Measurements from ENCODE around the gene CLN6.

The CLN6 gene

DNA sequence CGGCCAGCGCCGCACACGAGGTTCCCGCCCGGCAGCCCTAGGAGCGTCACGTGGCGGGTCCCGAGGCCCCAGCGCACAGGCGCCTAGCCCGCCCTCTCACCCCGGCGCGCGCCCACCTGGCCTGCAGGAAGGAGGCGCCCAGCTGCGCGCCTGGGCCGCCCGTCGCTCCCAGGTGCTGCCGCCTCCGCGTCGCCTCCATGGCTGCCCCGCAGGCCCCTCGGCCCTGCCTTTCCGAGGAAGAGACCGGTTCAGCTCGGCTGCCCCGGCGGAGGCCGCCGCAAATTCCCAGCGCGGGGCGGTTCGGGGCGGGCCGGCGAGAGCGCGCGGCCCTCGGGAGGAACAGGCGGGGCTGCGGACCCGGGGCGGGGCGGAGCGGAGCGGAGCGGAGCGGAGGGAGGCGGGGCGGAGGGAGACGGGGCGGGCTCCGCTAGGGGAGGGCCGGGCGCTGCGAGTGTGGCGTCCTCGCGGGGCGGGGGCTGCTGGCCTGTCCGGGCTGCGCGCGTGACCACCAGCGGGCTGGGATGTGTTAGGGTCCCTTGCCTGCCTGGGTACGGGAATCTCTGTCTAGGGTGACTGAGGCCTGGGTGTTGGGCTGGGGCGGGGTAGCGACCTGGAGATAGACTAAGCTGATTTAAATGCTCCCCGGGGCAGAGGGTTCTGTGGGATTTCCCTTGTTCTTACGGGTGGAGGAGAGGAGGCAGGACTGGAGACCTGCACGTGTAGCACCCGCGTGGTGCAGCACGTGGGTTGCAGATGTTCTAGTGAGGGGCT lies at the start of gene CLN6:
TSS of gene CLN6 (minus strand) at position 343 of the 771 bp plus-strand sequence. CDS start at position 199, 144 bp downstream.
- DNase-seq, result peak; percentile 70

GRCh38 chr15:68278595-68279405 lies 49.3 kb upstream of the CLN6 start:
- DNase-seq, result no peak

DNA sequence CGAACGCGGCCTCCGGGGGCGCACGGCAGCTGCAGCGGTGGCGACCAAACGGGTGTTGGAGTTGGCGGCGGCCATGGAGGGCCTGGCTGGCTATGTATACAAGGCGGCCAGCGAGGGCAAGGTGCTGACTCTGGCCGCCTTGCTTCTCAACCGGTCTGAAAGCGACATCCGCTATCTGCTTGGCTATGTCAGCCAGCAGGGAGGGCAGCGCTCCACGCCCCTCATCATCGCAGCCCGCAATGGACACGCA lies 48.7 kb upstream of the CLN6 start:
- peak; percentile 75 for DNase-seq

DNA sequence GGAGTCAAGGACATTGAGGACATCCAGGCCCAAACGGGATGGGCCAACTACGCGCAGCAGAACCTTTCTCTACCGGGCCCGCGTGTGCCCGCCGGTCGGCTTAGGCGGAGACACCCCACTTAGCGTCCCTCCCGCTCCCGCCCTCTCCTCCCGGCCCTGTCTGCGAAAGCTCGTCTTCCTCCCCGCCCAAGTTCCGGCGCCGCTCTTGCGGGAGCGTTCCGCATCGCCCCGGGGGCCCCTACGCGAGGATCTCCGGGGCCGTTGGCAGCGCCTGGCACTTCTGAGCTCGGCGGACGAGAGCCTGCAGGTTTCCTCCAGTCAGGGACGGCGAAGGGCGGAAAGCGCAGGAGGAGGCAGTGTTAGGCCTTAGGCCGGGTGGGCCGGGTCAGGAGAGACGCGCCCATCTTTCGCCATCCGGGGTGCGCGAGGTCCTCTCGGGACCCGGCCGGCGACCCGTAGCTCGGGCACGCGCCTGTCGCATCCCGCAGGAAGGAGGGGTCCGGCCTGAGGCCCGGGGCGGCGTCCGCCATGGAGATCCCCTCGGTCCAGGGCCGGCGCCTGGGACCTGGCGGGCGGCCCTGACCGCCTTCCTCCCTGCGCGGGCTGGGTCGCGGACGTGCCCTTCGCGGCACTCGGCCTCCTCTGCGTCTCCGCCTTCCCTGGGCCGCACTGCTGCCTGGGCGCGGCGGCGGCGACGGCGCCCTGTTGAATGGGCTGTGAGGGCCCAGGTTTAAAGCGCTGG lies 48.2 kb upstream of the CLN6 start, which contains the start of gene FEM1B:
TSS of gene FEM1B (plus strand) at position 143 of the 742 bp plus-strand sequence. CDS start 673 bp downstream, outside the sequence.
- DNase-seq, result peak; percentile 90

DNA sequence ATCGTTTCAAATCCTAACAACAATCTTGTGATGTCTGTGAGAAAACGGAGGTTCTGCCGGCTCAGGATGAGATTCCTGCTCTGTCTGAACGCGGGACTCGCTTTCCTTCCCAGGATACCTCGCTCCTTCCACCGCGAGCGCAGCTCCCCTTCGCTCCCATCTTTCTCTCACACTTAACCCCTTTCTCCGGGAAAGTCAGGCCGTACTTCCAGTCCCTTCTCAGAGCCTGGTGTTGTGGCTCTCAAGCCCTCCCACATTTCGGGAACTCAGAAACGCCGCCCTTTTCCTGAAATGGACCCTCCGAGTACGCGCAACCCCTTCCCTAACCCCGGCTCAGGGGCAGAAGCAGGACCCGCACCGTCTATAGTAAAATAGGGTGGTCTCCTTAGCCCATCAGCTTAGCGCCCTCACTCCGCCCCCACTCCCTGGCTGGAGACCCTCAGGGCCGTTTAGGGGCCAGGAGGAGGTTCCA lies 47.6 kb upstream of the CLN6 start:
- no peak for DNase-seq

- no peak for DNase-seq
Observed at GRCh38 chr15:68276668-68277067, 47.1 kb upstream of the CLN6 start.

- DNase-seq, result no peak
Observed at GRCh38 chr15:68275165-68275746, 45.7 kb upstream of the CLN6 start.

- DNase-seq, result no peak
Observed at GRCh38 chr15:68274201-68274848, 44.8 kb upstream of the CLN6 start.

DNA sequence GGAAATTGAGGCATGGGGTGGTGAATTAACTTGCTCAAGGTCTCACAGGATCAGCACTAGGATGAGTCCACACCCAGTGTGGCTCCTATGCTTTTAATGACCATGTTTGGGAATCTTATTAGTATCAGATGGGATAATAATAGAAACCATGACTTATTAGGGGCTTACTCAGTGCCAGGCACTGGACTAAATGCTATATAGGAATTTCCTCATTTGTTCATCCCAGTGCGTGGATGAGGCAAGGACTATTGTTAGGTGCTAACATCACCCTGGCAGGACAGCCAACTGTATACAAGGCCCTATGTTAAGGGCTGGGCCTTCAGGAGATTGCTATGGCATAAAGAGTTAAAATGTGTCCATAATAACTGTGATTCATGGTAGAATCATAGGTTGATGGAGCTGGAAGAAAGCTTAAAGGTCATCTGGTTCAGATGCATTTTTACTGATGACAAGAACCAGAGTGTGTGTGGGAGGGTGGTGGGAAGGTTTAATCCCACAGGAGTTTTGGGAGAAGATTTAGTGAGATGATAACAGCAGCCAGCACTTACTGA lies 43.3 kb upstream of the CLN6 start:
- no peak for DNase-seq

DNA sequence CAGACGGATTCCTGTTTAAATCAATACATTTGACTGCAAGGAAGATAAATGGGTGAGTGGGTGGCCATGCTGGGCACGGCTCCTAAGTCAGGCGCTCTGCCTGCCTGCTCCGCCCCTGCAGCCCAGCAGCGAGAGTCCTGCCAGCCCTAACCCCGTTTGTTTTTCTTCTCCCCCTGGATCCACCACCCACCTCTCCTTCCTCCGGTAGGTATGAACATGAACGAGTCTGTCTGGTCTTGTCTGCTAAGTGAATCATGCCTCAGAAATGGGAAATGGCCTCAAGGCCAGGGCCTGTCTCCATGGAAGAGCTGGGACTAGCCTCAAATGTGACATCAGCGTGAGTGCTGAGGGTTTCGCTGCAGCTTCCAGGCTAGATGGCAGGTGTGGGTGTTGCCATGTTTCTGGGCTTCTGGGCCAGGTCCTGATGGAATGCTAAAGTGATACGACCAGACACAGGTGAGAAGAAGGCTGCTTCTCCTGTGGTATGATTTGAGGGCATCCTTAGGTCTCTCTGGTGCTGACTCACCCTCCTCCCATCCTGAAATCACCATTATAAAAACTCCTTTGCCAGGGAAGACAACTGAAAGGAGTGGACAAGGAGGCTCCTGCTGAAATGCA lies 42.4 kb upstream of the CLN6 start:
- no peak for DNase-seq

- DNase-seq, result no peak
Observed at GRCh38 chr15:68268405-68268804, 38.9 kb upstream of the CLN6 start.

DNA sequence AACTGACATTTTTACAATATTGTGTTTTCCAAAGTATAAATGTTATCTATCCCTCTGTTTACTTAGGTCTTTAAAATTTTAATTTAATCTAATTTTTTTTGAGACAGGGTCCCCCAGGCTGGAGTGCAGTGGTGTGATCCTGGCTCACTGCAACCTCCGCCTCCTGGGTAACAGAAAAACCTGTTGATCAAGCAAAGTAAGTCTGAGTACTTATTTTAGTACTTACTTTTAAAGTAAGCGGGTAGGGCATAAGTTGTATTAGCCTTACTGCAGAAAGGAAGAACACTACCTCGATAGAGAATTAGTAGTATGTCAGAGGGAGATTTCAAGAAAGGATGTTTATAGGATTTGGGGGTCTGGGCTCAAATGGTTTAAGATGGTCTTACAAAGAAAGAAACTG lies 36.1 kb upstream of the CLN6 start:
- DNase-seq, result no peak

- no peak for DNase-seq
Observed at GRCh38 chr15:68265081-68265480, 35.6 kb upstream of the CLN6 start.

DNA sequence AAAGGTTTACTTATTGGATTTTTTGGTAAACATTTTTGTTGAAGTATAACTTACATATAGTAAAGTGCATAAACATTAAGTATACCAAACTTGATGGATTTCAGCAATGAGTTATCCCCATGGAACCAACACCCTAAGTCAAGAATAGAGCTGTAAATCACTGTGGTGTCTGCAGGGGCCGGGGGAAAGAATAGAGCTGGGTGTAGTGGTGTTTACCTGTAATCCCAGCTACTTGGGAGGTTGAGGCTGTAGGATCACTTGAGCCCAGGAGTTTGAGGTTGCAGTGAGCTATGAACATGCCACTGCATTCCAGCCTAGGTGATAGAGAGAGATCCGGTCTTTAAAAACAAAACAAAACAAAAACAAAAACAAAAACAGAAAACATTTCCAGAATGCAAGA lies 34.8 kb upstream of the CLN6 start:
- no peak for DNase-seq

DNA sequence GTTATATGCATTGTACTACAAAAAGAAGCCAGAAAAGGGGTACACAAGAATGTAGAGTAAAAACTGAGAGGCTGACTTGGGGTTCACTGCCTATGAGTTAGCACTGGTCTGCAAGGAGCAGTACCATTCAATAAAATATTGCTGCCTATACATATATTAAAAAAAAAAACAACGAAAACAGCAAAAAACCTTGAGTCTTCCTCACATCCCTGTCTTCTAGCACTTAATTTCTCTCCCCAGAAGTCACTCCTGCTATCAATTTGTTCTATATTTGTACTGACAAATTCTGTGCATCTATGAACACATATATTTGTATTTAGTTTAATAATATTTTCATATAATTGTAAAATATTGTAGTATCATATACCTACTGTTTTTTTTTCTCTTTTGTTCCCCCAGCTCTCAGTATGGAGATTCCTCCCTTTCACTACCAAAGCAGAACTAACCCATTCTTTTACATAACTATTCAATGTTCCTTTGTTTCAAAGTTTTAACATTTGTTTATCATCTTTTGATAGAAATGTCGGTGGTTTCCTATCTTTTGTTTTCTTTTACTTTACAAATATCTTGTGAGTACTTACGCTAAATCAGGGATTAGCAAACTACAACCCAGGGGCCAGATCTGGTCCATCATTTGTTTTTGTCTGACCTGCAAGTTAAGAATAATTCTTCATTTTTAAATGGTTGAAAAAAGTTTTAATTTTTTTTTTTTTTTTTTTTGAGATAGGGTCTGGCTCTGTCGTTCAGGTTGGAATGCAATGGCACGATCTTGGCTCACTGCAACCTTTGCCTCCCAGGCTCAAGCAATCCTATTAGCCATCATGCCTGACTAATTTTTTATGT lies 33.2 kb upstream of the CLN6 start:
- DNase-seq, result no peak

GRCh38 chr15:68261980-68262379 lies 32.5 kb upstream of the CLN6 start:
- DNase-seq, result no peak

DNA sequence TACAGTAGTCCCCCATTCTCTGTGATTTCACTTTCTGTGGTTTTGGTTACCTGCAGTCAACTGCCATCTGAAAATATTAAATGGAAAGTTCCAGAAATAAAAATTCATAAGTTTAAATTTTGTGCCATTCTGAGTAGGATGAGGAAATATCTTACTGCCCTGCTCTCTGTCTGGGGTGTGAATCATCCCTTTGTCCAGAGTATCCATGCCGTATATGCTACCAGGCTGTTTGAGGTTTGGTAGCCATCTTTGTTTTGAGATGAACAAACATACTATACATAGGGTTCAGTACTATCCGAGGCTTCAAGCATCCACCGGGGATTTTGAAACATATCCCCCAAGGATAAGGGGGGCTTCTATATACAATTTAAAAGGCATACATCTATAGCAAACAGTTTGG lies 31.7 kb upstream of the CLN6 start:
- no peak for DNase-seq

DNA sequence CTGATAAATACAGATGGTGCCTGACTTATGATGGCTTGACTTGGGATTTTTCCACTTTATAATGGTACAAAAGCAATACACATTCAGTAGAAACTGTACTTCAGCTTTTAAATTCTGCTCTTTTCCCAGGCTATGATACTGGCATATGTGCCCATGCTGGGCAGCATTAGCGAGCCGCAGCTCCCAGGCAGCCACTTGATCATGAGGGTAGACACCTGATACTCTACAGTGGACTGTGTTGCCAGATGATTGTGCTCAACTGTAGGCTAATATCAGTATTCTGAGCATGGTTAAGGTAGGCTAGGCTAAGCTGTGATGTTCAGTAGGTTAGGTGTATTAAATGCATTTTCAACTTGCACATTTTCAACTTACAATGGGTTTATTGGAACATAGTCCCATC lies 30.4 kb upstream of the CLN6 start:
- no peak for DNase-seq

GRCh38 chr15:68258692-68259091 lies 29.2 kb upstream of the CLN6 start:
- DNase-seq, result no peak

DNA sequence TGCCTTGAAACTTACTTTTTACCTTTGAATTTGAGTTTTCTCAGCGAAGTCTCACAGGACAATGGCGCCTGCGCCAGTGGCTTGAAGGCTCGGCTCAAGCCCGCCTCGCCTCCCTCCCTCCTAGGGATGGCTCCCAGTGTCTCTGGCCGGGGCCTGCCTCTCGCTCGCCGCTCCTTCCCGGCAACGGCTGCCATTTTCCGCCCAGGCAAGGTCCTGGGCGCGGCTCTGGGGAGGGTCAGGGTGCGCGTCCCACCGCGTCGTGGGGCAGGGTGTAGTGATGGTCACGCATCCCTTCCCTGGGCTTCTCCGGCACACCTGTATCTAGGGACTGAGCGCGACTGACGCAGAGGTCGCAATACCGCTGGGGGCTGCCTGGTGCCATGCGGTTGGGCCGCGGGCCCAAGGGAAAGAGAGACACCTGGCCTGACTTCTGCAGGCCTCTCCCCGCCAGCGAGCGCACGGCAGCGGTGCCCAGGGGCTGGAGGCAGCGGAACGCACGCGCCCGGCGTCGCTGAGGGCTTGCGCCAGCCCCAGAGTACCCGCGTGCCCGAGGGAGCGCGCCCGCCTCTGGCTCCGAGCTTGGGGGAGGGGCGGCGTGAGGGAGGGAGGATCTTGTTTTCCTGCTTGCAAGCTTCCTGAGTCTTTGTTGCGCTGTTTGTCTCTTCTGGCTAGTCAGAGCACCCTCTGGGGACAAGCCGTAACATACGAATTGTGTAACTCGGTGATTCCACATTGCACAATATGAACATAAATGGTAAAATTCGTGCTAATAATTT lies 27.3 kb upstream of the CLN6 start:
- DNase-seq, result peak; percentile 59
